ENCODE results near the gene CXCR5.

CXCR5 gene

DNA sequence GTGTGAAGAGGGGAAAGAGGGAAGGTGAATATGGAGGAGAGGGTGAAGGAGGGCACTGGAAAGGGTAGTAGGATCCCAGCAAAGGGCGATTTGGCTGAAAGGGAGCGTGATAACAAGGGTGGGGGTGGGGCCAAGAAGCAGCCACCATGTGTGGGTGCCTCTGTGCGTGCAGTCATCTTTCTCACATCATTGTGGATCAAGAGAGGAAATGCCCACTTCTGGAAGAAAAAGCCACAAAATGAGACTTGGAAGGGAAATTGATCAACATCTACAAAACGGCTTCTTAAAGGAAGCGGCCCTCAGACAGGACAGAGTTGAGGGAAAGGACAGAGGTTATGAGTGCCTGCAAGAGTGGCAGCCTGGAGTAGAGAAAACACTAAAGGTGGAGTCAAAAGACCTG is 1.2 kb upstream of the CXCR5 start:
- H3K4me3 ChIP-seq (ENCODE audit: insufficient read depth in 1 of 2, low read depth in 1 of 2, low read length in 2 of 2), result no peak overlapping the region
- 42% methylated on average over 5 of the region's 5 CpGs for WGBS
- H3K27ac ChIP-seq (ENCODE audit: low read length, poor library complexity, severe bottlenecking), result no peak overlapping the region
- H2AK5ac ChIP-seq (ENCODE audit: low read length, severe bottlenecking), result no peak overlapping the region
- H3K36me3 ChIP-seq (ENCODE audit: control insufficient read depth in 1 of 2, insufficient read depth in 2 of 2, low read depth in 1 of 2, low read length in 2 of 2), result no peaks in the 10 kb centered on the region
- peaks cover 13% of the 10 kb centered on the region for H3K4me1 ChIP-seq (ENCODE audit: control insufficient read depth, insufficient read depth, low read depth, low read length)
- no peak overlapping the region for H4K91ac ChIP-seq (ENCODE audit: low read length)
- H3K4me2 ChIP-seq (ENCODE audit: low read length, poor library complexity, severe bottlenecking), result no peak overlapping the region
- no peak overlapping the region for H2BK120ac ChIP-seq (ENCODE audit: low read depth, low read length)
- no peaks in the 10 kb centered on the region for H3K9me3 ChIP-seq (ENCODE audit: control insufficient read depth, low read length)
- peak; percentile 84 for DNase-seq
- no peaks in the 10 kb centered on the region for H3K27me3 ChIP-seq (ENCODE audit: control insufficient read depth in 1 of 2, insufficient read depth in 1 of 2, low read length in 2 of 2)
- H3K4ac ChIP-seq (ENCODE audit: low read depth in 1 of 2, low read length in 2 of 2), result no peak overlapping the region
- H3K14ac ChIP-seq (ENCODE audit: low read length in 2 of 2), result no peak overlapping the region
- no peak overlapping the region for H2BK5ac ChIP-seq (ENCODE audit: low read depth, low read length, poor library complexity, severe bottlenecking)
- no peak overlapping the region for H2BK12ac ChIP-seq (ENCODE audit: low read length in 2 of 2)
- no peak overlapping the region for H3K23ac ChIP-seq (ENCODE audit: low read length in 2 of 2)
- no peaks in the 10 kb centered on the region for H3K79me1 ChIP-seq (replicated peaks; ENCODE audit: low read length, poor library complexity, severe bottlenecking)
- H2BK15ac ChIP-seq (ENCODE audit: low read depth, poor library complexity, severe bottlenecking), result no peak overlapping the region
- H4K8ac ChIP-seq (ENCODE audit: low read length), result no peak overlapping the region
- H3K18ac ChIP-seq (ENCODE audit: low read depth in 1 of 2, low read length in 2 of 2), result no peak overlapping the region
- no peak overlapping the region for H3K9ac ChIP-seq (ENCODE audit: low read length)
- H2AFZ ChIP-seq (ENCODE audit: low read depth, low read length), result no peak overlapping the region

- H4K8ac ChIP-seq (ENCODE audit: low read length), result no peak overlapping the region
These were observed 706 bp upstream of the CXCR5 start for GRCh38 chr11:118883004-118883367.

DNA sequence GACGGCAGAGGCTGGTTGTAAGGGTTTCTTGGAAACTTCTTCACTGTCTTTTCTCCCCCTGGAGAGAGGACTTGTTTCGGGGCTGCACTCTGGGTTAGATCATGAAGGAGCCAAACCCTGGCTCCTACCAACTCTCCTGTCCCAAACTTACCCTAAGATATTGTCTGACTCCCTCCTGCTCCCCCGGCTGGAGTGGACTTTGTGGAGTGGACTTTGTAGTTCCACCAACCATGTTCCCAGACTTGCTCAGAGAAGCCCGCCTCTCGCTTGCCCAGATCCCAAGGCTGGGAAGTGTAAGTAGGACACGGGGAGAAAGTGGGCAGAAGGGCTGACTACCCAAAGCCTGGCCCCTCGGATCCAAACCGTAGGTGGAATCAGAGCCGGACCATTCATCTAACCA is 1.2 kb downstream of the CXCR5 start:
- WGBS, result 96% methylated on average over 9 of the region's 9 CpGs
- Histone ChIP-seq H3K18ac (ENCODE audit: low read depth in 1 of 2, low read length in 2 of 2) (no peak overlapping the region), H3K9ac (ENCODE audit: low read length) (no peak overlapping the region)

More at GRCh38 chr11:118883004-118883367, 706 bp upstream of the CXCR5 start:
- Histone ChIP-seq H2AFZ (ENCODE audit: low read depth, low read length) (no peak overlapping the region), H2AK5ac (ENCODE audit: low read length, severe bottlenecking) (no peak overlapping the region), H3K9ac (ENCODE audit: low read length) (no peak overlapping the region), H3K18ac (ENCODE audit: low read depth in 1 of 2, low read length in 2 of 2) (no peak overlapping the region), H3K27me3 (ENCODE audit: control insufficient read depth in 1 of 2, insufficient read depth in 1 of 2, low read length in 2 of 2) (no peaks in the 10 kb centered on the region), H2BK12ac (ENCODE audit: low read length in 2 of 2) (no peak overlapping the region), H4K91ac (ENCODE audit: low read length) (no peak overlapping the region), H2BK5ac (ENCODE audit: low read depth, low read length, poor library complexity, severe bottlenecking) (no peak overlapping the region), H3K79me1 (replicated peaks; ENCODE audit: low read length, poor library complexity, severe bottlenecking) (no peaks in the 10 kb centered on the region), H3K36me3 (ENCODE audit: control insufficient read depth in 1 of 2, insufficient read depth in 2 of 2, low read depth in 1 of 2, low read length in 2 of 2) (no peaks in the 10 kb centered on the region), H3K27ac (ENCODE audit: low read length, poor library complexity, severe bottlenecking) (no peak overlapping the region), H3K4ac (ENCODE audit: low read depth in 1 of 2, low read length in 2 of 2) (no peak overlapping the region), H2BK120ac (ENCODE audit: low read depth, low read length) (no peak overlapping the region), H3K4me3 (ENCODE audit: insufficient read depth in 1 of 2, low read depth in 1 of 2, low read length in 2 of 2) (no peak overlapping the region), H3K4me1 (ENCODE audit: control insufficient read depth, insufficient read depth, low read depth, low read length) (peaks cover 15% of the 10 kb centered on the region), H3K4me2 (ENCODE audit: low read length, poor library complexity, severe bottlenecking) (no peak overlapping the region), H3K9me3 (ENCODE audit: control insufficient read depth, low read length) (no peaks in the 10 kb centered on the region), H3K23ac (ENCODE audit: low read length in 2 of 2) (no peak overlapping the region), H2BK15ac (ENCODE audit: low read depth, poor library complexity, severe bottlenecking) (no peak overlapping the region), H3K14ac (ENCODE audit: low read length in 2 of 2) (no peak overlapping the region)
- DNase-seq, result no peak
- WGBS, result 100% methylated on average over 1 of the region's 1 CpG

GRCh38 chr11:118885319-118885718 is 1.6 kb downstream of the CXCR5 start:
- Histone ChIP-seq H3K4me1 (ENCODE audit: control insufficient read depth, insufficient read depth, low read depth, low read length) (peaks cover 28% of the 10 kb centered on the region), H3K4me3 (ENCODE audit: insufficient read depth in 1 of 2, low read depth in 1 of 2, low read length in 2 of 2) (no peak overlapping the region), H3K18ac (ENCODE audit: low read depth in 1 of 2, low read length in 2 of 2) (no peak overlapping the region), H4K91ac (ENCODE audit: low read length) (no peak overlapping the region), H2BK120ac (ENCODE audit: low read depth, low read length) (no peak overlapping the region), H3K27me3 (ENCODE audit: control insufficient read depth in 1 of 2, insufficient read depth in 1 of 2, low read length in 2 of 2) (no peaks in the 10 kb centered on the region), H3K27ac (ENCODE audit: low read length, poor library complexity, severe bottlenecking) (no peak overlapping the region), H3K9ac (ENCODE audit: low read length) (no peak overlapping the region), H3K36me3 (ENCODE audit: control insufficient read depth in 1 of 2, insufficient read depth in 2 of 2, low read depth in 1 of 2, low read length in 2 of 2) (no peaks in the 10 kb centered on the region), H3K4ac (ENCODE audit: low read depth in 1 of 2, low read length in 2 of 2) (no peak overlapping the region), H4K8ac (ENCODE audit: low read length) (no peak overlapping the region), H3K9me3 (ENCODE audit: control insufficient read depth, low read length) (no peaks in the 10 kb centered on the region), H3K4me2 (ENCODE audit: low read length, poor library complexity, severe bottlenecking) (no peak overlapping the region), H2BK5ac (ENCODE audit: low read depth, low read length, poor library complexity, severe bottlenecking) (no peak overlapping the region), H2BK12ac (ENCODE audit: low read length in 2 of 2) (no peak overlapping the region), H3K79me1 (replicated peaks; ENCODE audit: low read length, poor library complexity, severe bottlenecking) (no peaks in the 10 kb centered on the region), H3K14ac (ENCODE audit: low read length in 2 of 2) (no peak overlapping the region), H2AFZ (ENCODE audit: low read depth, low read length) (no peak overlapping the region), H2AK5ac (ENCODE audit: low read length, severe bottlenecking) (no peak overlapping the region), H3K23ac (ENCODE audit: low read length in 2 of 2) (no peak overlapping the region), H2BK15ac (ENCODE audit: low read depth, poor library complexity, severe bottlenecking) (no peak overlapping the region)
- WGBS, result 97% methylated on average over 12 of the region's 12 CpGs
- DNase-seq, result no peak

More for the DNA sequence above, 1.2 kb downstream of the CXCR5 start:
- Histone ChIP-seq H3K23ac (ENCODE audit: low read length in 2 of 2) (no peak overlapping the region), H3K36me3 (ENCODE audit: control insufficient read depth in 1 of 2, insufficient read depth in 2 of 2, low read depth in 1 of 2, low read length in 2 of 2) (no peaks in the 10 kb centered on the region), H3K4me2 (ENCODE audit: low read length, poor library complexity, severe bottlenecking) (no peak overlapping the region), H2BK120ac (ENCODE audit: low read depth, low read length) (no peak overlapping the region), H2BK12ac (ENCODE audit: low read length in 2 of 2) (no peak overlapping the region), H3K4me1 (ENCODE audit: control insufficient read depth, insufficient read depth, low read depth, low read length) (peaks cover 28% of the 10 kb centered on the region), H4K8ac (ENCODE audit: low read length) (no peak overlapping the region), H3K14ac (ENCODE audit: low read length in 2 of 2) (no peak overlapping the region), H2AFZ (ENCODE audit: low read depth, low read length) (no peak overlapping the region), H3K27me3 (ENCODE audit: control insufficient read depth in 1 of 2, insufficient read depth in 1 of 2, low read length in 2 of 2) (no peaks in the 10 kb centered on the region), H2AK5ac (ENCODE audit: low read length, severe bottlenecking) (peak overlapping the region; percentile 56), H3K4me3 (ENCODE audit: insufficient read depth in 1 of 2, low read depth in 1 of 2, low read length in 2 of 2) (no peak overlapping the region), H3K4ac (ENCODE audit: low read depth in 1 of 2, low read length in 2 of 2) (no peak overlapping the region), H3K9me3 (ENCODE audit: control insufficient read depth, low read length) (no peaks in the 10 kb centered on the region), H3K27ac (ENCODE audit: low read length, poor library complexity, severe bottlenecking) (no peak overlapping the region), H3K79me1 (replicated peaks; ENCODE audit: low read length, poor library complexity, severe bottlenecking) (no peaks in the 10 kb centered on the region), H2BK15ac (ENCODE audit: low read depth, poor library complexity, severe bottlenecking) (peak overlapping the region; percentile 54), H4K91ac (ENCODE audit: low read length) (no peak overlapping the region), H2BK5ac (ENCODE audit: low read depth, low read length, poor library complexity, severe bottlenecking) (no peak overlapping the region)
- no peak for DNase-seq

All from mesenchymal stem cell (in vitro differentiated cells and primary cell).